GM12864 (cell line): ENCODE measurements around the gene KRTAP10-8.
"Not testable (repeated sequence)": the region's sequence is repeated elsewhere in the genome, so short reads cannot be mapped to it uniquely, and the experiment has no call there.

Experiments used
- DNase-seq: peaks from one replicate; pipeline ENCODE4 v3.0.0-alpha.2; 2011; ENCODE audit warnings: low read depth
- H3K4me3 ChIP-seq: 2 replicates; pipeline ENCODE4 v1.5.1; 2011; ENCODE audit warnings: mild to moderate bottlenecking, low read depth, low read length, control low read depth
- CTCF ChIP-seq: IDR thresholded peaks from 2 replicates; pipeline ENCODE4 v1.5.1; 2011; ENCODE audit warnings: low read depth, mild to moderate bottlenecking, moderate library complexity, low read length, control low read depth, inconsistent platforms; ENCODE audit errors: missing control alignments

Gene KRTAP10-8

GRCh38 chr21:44625756-44626155 is 13.9 kb downstream of the KRTAP10-8 start:
- TF ChIP-seq CTCF, result no peak
- H3K4me3 ChIP-seq, result no peak overlapping the region
- no peak for DNase-seq

DNA sequence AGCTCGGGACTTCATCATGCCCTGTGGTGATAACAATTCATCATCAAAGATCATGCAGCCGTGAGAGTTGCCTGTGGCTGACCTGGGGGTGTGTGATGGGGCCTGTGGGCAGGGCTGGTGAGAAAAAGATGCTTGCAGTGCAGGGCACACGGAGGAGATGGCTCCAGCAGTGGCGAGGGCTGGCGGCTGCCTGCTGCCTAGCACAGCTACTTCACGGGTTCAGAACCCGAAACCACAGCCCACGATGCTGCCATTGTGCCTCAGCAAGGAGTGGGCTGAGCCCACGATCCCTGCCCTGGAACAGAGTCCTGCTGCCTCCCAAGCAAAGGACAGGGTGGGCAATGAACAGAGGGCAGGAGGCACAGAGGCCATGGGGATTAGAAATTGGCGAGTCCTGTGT is 14.4 kb downstream of the KRTAP10-8 start:
- DNase-seq, result no peak
- no peak overlapping the region for H3K4me3 ChIP-seq
- no peak for TF ChIP-seq CTCF

DNA sequence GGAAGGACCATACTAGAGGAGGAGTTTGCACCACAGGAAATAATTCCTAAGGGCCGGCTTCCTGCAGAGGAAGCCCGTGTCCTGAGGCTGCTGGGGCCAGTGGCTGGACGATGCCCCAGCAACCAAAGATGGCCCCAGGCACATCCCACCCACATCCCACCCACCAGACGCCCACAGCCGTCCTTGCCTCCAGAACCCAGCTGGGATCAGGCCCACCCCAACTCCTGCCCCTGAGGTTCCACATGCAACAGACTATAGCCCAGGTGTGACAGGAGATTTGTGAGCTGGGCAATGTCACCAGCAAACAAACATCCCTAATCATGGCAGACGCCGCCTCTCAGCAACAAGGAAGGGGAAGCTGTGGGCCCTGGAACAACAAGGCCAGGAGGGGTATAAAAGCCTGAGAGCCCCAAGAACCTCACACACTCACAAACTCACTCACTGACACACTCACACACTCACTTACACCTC is 14.8 kb downstream of the KRTAP10-8 start, which contains the start of gene KRTAP10-9:
Gene KRTAP10-9, plus strand, starts transcription at position 421 of the 471 bp plus-strand sequence. CDS start 79 bp downstream, outside the sequence.
- H3K4me3 ChIP-seq, result no peak within 1 kb of the TSS
- TF ChIP-seq CTCF, result no peak
- no peak for DNase-seq

DNA sequence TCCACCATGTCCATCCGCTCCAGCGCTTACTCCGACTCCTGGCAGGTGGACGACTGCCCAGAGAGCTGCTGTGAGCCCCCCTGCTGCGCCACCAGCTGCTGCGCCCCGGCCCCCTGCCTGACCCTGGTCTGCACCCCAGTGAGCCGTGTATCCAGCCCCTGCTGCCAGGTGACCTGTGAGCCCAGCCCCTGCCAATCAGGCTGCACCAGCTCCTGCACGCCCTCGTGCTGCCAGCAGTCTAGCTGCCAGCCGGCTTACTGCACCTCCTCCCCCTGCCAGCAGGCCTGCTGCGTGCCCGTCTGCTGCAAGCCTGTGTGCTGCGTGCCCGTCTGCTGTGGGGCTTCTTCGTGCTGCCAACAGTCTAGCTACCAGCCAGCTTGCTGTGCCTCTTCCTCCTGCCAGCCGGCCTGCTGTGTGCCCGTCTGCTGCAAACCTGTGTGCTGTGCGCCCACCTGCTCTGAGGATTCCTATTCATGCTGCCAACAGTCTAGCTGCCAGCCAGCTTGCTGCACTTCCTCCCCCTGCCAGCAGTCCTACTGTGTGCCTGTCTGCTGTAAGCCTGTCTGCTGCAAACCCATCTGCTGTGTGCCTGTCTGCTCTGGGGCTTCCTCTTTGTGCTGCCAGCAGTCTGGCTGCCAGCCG is 15.4 kb downstream of the KRTAP10-8 start:
- not testable (repeated sequence) for DNase-seq, H3K4me3 ChIP-seq

DNA sequence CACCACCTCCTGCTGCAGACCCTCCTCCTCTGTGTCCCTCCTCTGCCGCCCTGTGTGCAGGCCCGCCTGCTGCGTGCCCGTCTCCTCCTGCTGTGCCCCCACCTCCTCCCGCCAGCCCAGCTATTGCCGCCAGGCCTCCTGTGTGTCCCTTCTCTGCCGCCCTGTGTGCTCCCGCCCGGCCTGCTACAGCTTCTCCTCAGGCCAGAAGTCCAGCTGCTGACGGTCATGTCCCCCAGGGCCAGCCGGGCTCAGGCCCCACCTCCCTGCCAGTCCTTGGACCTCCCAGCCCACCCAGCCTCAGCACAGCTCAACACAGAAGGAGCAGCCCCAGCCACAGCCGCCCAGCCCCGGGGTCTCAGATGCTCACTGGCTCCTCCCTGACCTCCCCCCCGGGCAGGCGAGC is 16.0 kb downstream of the KRTAP10-8 start:
- not testable (repeated sequence) for H3K4me3 ChIP-seq, DNase-seq

DNA sequence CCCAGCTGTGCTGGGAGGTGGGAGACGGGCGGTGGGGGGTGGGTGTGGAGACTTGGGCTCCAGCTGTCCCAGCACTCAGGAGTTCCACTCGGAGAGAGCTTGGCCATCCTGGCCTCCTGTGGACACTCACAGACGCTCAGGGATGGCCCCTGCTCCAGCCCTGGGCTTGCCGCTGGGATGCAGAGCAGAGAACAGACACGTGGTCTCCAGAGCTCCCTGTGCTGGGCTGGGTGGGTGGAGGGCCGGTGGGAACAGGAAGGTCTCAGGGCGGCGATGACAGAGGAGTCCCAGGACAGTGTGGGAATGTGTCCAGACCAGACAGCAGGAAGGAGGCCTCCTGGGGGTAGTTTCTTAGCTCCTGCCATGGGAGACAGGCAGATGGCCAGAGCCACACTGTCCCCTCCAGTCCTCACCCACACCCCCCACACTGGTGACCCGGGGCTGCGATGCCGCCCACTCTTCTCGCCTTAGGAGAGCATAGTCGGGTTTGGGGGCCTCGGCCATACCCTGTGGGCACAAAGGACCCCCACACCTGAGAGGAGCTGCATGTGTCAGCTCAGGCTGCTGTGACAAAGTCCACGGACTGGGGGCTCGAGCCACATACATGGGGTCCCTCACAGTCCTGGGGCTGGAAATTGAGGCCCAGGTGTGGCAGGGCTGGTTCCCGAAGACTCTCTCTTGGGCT is 17.0 kb downstream of the KRTAP10-8 start:
- H3K4me3 ChIP-seq, result no peak overlapping the region
- no peak for DNase-seq
- TF ChIP-seq CTCF, result no peak

- DNase-seq, result no peak
- no peak for TF ChIP-seq CTCF
- no peak overlapping the region for H3K4me3 ChIP-seq
Measured at GRCh38 chr21:44630440-44630839, 18.6 kb downstream of the KRTAP10-8 start.

GRCh38 chr21:44632067-44632466 is 20.2 kb downstream of the KRTAP10-8 start:
- no peak for TF ChIP-seq CTCF
- no peak overlapping the region for H3K4me3 ChIP-seq
- no peak for DNase-seq
